HepG2 (cell line): ENCODE data around the gene GDF15. TPM values are rescaled to one million over a fixed set of nuclear protein-coding genes. Genes with fewer than 3 reads are reported as not detected.

Experiments
- ATAC-seq: fragments of 200-7000 bp; cut with Tn5 transposase; 3 replicates; pipeline ENCODE4 v1.9.1; 2020; ENCODE audit warnings: mild to moderate bottlenecking, moderate library complexity
- BruUV-seq: library from RNA; stranded (reverse); fragments of 400-500 nt; replicated peaks from 2 replicates; lab custom pipeline; 2021; lab: Mats Ljungman, UMichigan
- CTCF ChIA-PET: fragments of 300-600 bp; formaldehyde crosslinking; extraction: SDS; loops from one replicate; lab custom pipeline; 2021; ENCODE audit warnings: low total read pairs, inconsistent platforms, low intra/inter-chr PET ratio; lab: Yijun Ruan, JAX
- POLR2A ChIA-PET: fragments of 350-600 bp; sonication (Branson Sonifier 250); formaldehyde crosslinking; loops from one replicate; lab custom pipeline; 2020; ENCODE audit warnings: antibody characterized with exemption, inconsistent platforms; lab: Yijun Ruan, JAX
- DNase-seq: peaks from one replicate; pipeline ENCODE4 v3.0.0-alpha.2; 2015; ENCODE audit warnings: low spot score
- FAIRE-seq: peaks from 3 replicates; lab custom pipeline; 2011; peaks lifted over from hg19 to GRCh38; lab: Jason Lieb, UNC
- H2AFZ ChIP-seq: one replicate; pipeline ENCODE4 v1.6.1; 2011; ENCODE audit warnings: low read length, inconsistent platforms
- H3K27ac ChIP-seq: fragments of 300-600 bp; 3 replicates; pipeline ENCODE4 v1.8.0; 2011; ENCODE audit warnings: mixed run types, mild to moderate bottlenecking, mixed read lengths, low read length, inconsistent platforms; ENCODE audit not compliant: insufficient read depth; ENCODE audit errors: extremely low read length
- H3K27me3 ChIP-seq, 2 experiments: fragments of 200-600 bp in 1 of 2; 2 replicates in 1 of 2; 3 replicates in 1 of 2; pipeline versions ENCODE4 v1.6.0 to v1.8.0; 2011; ENCODE audit warnings: low read length in 2 of 2, mild to moderate bottlenecking in 2 of 2, moderate library complexity in 2 of 2, inconsistent platforms in 1 of 2; ENCODE audit not compliant: insufficient read depth in 2 of 2, control insufficient read depth in 1 of 2
- H3K36me3 ChIP-seq, 2 experiments: fragments of 200-600 bp in 1 of 2; replicated peaks in 1 of 2; 2 replicates in 1 of 2; 3 replicates in 1 of 2; pipeline versions ENCODE4 v1.5.1 to v1.8.0; 2011; ENCODE audit warnings: low read length in 2 of 2, inconsistent platforms in 1 of 2; ENCODE audit not compliant: insufficient read depth in 2 of 2, control insufficient read depth in 1 of 2
- H3K4me1 ChIP-seq: 2 replicates; pipeline ENCODE4 v1.5.1; 2012; ENCODE audit warnings: low read length, inconsistent platforms; ENCODE audit not compliant: insufficient read depth
- H3K4me2 ChIP-seq: 2 replicates; pipeline ENCODE4 v1.6.0; 2011; ENCODE audit warnings: low read depth, low read length, inconsistent platforms
- H3K4me3 ChIP-seq, 3 experiments: fragments of 200-600 bp in 1 of 3; sonication (generic), shearing (Covaris generic) in 1 of 3; replicated peaks in 1 of 3; 2 replicates each; pipeline ENCODE4 v1.5.1; 2011 to 2016; ENCODE audit warnings: low read length in 3 of 3, inconsistent platforms in 2 of 3, low read depth in 2 of 3, mild to moderate bottlenecking in 2 of 3, control low read depth in 1 of 3, mixed read lengths in 1 of 3; ENCODE audit not compliant: insufficient read depth in 1 of 3
- H3K79me2 ChIP-seq: one replicate; pipeline ENCODE4 v1.6.1; 2011; ENCODE audit warnings: low read length, inconsistent platforms; ENCODE audit not compliant: insufficient read depth
- H3K9ac ChIP-seq: 2 replicates; pipeline ENCODE4 v1.6.0; 2011; ENCODE audit warnings: mild to moderate bottlenecking, low read depth, low read length, inconsistent platforms; ENCODE audit not compliant: insufficient read depth
- H3K9me3 ChIP-seq: 2 replicates; pipeline ENCODE4 v1.5.1; 2012; ENCODE audit warnings: mild to moderate bottlenecking, low read length
- H4K20me1 ChIP-seq: 2 replicates; pipeline ENCODE4 v1.6.0; 2011; ENCODE audit warnings: inconsistent platforms, mild to moderate bottlenecking, low read length, moderate library complexity; ENCODE audit not compliant: insufficient read depth
- LCORL ChIP-seq, 2 experiments: fragments of 450-650 bp in 1 of 2; sonication (generic) in 1 of 2; formaldehyde crosslinking in 1 of 2; IDR thresholded peaks; 2 replicates each; pipeline versions ENCODE4 v1.5.0 to v1.6.1; 2017 to 2020; ENCODE audit warnings: antibody characterized with exemption in 1 of 2, missing genetic modification reagents in 1 of 2
- REL ChIP-seq: sonication (generic); formaldehyde crosslinking; conservative IDR thresholded peaks from 2 replicates; pipeline ENCODE4 v1.8.0; 2022; ENCODE audit warnings: mild to moderate bottlenecking, missing genetic modification reagents, moderate library complexity
- SP5 ChIP-seq: IDR thresholded peaks from 2 replicates; pipeline ENCODE4 v1.6.1; 2016; ENCODE audit warnings: low read depth, borderline replicate concordance
- TBL1XR1 ChIP-seq: fragments of 150-350 bp; IDR thresholded peaks from 2 replicates; pipeline ENCODE4 v1.6.1; 2014; ENCODE audit warnings: borderline replicate concordance, low read length; ENCODE audit not compliant: partially characterized antibody
- ZFP90 ChIP-seq: sonication (generic); formaldehyde crosslinking; IDR thresholded peaks from 2 replicates; pipeline ENCODE4 v1.8.0; 2022; ENCODE audit warnings: missing genetic modification reagents, mild to moderate bottlenecking, inconsistent platforms, borderline replicate concordance
- ZNF337 ChIP-seq: sonication (generic); formaldehyde crosslinking; IDR thresholded peaks from 2 replicates; pipeline ENCODE4 v1.5.1; 2020; ENCODE audit warnings: missing genetic modification reagents, low read depth, mild to moderate bottlenecking, borderline replicate concordance
- ZNF350 ChIP-seq: sonication (generic); formaldehyde crosslinking; IDR thresholded peaks from 2 replicates; pipeline ENCODE4 v1.4.0; 2020; ENCODE audit warnings: mild to moderate bottlenecking, low read depth, missing genetic modification reagents, borderline replicate concordance
- ZNF629 ChIP-seq: sonication (generic); formaldehyde crosslinking; conservative IDR thresholded peaks from 2 replicates; pipeline ENCODE4 v1.5.0; 2020; ENCODE audit warnings: missing genetic modification reagents
- ZNF772 ChIP-seq: sonication (generic); formaldehyde crosslinking; IDR thresholded peaks from 2 replicates; pipeline ENCODE4 v1.5.0; 2020; ENCODE audit warnings: mild to moderate bottlenecking, missing genetic modification reagents
- WGBS: methylation state at CpG from one replicate; pipeline ENCODE4 v1.1.6; 2017; ENCODE audit warnings: low lambda C conversion rate; 5-methylcytosine and 5-hydroxymethylcytosine counted together
- in situ Hi-C: cut with HindIII; loops from 2 replicates; pipeline ENCODE4 v1.10.0; 2017; ENCODE audit warnings: low pct_unique_long_range_greater_than_20kb; ENCODE audit not compliant: extremely low pct_ligation_motif_present
- intact Hi-C: fragments of 100-400 bp; cut with micrococcal nuclease; formaldehyde crosslinking; loops from one replicate; pipeline ENCODE4 v1.10.0; 2022; ENCODE audit not compliant: unreplicated experiment
- polyA plus RNA-seq, 8 experiments: library from polyadenylated mRNA; depleted of rRNA in 3 of 8; stranded (reverse) in 7 of 8; unstranded in 1 of 8; fragments of >200 nt; fragmentation: Illumina TruSeq in 4 of 8; extraction: Trizol in 4 of 8; gene quantifications; 2 replicates each; pipeline versions ENCODE4 v1.2.1 to v1.2.3, GENCODE V29; 2011 to 2016; ENCODE audit warnings: low read depth in 4 of 8, missing spikeins in 1 of 8, mixed read lengths in 1 of 8; ENCODE audit not compliant: insufficient read depth in 1 of 8
- total RNA-seq, 5 experiments: library from RNA; depleted of rRNA; stranded (reverse); fragments of >200 nt; fragmentation: Illumina TruSeq; extraction: Trizol; gene quantifications; 2 replicates each; pipeline ENCODE4 v1.2.3, GENCODE V29; 2016; ENCODE audit warnings: low read depth in 1 of 5
- TF ChIP-seq, protein P1 (sequence below): IDR thresholded peaks from 2 replicates; pipeline ENCODE4 v1.6.1; 2018; ENCODE audit warnings: missing genetic modification reagents, mild to moderate bottlenecking, missing compliant biosample characterization
- TF ChIP-seq, protein P2 (sequence below): sonication (generic); formaldehyde crosslinking; IDR thresholded peaks from 2 replicates; pipeline ENCODE4 v1.8.1; 2022; ENCODE audit warnings: mild to moderate bottlenecking, missing genetic modification reagents

GDF15 gene
- total and polyA plus RNA-seq, 2 of the 13 experiments (the other 11 are each of a cell fraction or from before 2014, with no cell fraction given): 146 to 422 TPM

DNA sequence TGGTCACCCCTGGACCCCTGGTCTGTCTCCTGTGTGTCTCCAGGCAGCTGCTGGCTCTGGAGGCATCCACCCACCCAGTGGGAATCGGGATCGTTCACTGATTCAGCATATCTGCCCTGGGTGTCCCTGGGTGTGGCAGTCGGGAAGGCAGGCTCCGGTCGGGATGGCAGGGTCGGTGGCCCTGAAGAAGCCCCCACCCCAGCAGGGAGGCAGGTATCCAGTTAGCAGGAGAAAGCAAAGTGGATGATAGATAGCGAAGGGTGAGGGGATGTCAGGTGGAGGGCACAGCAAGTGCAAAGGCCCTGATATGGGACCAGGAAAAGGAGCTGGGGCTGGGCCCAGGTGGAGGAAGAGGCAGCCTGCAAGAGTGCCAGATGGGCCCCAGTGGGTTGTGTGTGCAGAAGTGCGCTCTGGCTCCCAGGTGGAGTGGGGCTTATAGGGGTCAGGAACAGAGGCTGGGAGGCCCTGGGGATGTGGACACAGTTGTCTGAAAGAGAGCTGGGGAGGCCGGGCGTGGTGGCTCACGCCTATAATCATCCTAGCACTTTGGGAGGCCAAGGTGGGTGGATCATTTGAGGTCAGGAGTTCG lies 35.5 kb downstream of the GDF15 start (continued):
- TF ChIP-seq, protein P1, sequence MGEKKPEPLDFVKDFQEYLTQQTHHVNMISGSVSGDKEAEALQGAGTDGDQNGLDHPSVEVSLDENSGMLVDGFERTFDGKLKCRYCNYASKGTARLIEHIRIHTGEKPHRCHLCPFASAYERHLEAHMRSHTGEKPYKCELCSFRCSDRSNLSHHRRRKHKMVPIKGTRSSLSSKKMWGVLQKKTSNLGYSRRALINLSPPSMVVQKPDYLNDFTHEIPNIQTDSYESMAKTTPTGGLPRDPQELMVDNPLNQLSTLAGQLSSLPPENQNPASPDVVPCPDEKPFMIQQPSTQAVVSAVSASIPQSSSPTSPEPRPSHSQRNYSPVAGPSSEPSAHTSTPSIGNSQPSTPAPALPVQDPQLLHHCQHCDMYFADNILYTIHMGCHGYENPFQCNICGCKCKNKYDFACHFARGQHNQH (CRISPR knock-in tag): no peak
- TF ChIP-seq, protein P2, sequence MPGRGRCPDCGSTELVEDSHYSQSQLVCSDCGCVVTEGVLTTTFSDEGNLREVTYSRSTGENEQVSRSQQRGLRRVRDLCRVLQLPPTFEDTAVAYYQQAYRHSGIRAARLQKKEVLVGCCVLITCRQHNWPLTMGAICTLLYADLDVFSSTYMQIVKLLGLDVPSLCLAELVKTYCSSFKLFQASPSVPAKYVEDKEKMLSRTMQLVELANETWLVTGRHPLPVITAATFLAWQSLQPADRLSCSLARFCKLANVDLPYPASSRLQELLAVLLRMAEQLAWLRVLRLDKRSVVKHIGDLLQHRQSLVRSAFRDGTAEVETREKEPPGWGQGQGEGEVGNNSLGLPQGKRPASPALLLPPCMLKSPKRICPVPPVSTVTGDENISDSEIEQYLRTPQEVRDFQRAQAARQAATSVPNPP (CRISPR knock-in tag): no peak
- TF ChIP-seq LCORL (IDR thresholded peaks at IDR 0.05): no peak
- TF ChIP-seq LCORL (CRISPR knock-in tag; IDR thresholded peaks at IDR 0.05): no peak
- TF ChIP-seq, all 625 proteins: peak for 0

DNA sequence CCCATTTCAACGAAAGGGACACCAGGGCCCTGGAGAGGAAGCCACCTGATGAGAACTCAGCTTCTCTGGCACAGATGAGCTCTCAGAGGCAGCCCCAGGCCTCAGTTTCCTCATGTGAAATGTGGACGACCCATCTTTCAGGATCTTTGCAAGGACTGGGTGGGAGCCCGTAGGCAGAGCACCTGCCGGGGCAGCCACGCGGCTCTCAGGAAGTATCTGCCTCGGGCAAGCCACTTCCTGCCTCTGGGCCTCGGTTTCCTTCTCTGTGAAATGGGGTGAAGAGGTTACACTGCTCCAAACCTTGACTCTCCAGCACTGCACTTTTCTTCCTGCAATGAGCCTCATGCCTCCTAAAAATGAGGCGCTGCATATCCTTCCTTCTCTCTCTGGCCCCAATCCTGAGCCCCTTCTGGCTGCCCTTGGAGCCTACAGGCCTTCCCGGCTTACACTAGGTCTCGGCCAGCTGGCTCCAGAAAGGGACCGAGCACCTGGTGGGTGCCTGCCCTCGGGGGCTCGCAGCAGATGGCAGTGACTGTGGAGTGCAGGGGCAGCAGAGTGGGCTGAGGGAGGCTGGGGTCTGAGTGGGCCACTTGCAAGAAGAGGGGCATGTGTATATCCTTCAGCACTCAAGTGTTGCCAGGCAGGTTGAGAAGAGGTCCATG lies 36.7 kb downstream of the GDF15 start:
- Histone ChIP-seq H3K9ac (no peak overlapping the region), H3K4me3 (no peak overlapping the region), H3K9me3 (no peaks in the 10 kb centered on the region), H3K4me1 (peaks cover 32% of the 10 kb centered on the region), H3K27me3 (no peaks in the 10 kb centered on the region), H3K27ac (no peak overlapping the region), H3K79me2 (peaks cover 31% of the 10 kb centered on the region), H3K4me2 (no peak overlapping the region), H2AFZ (no peak overlapping the region), H4K20me1 (peaks cover 8% of the 10 kb centered on the region; the same call in 1 of the 2 replicates), H3K36me3 (0 out of 5 replicates have a peak, but pooled peaks cover 0 to 3% of the 10 kb centered on the region in 2 experiments)
- ChIA-PET POLR2A (no interaction called here), CTCF (no interaction called here)
- WGBS: 95% methylated on average over 8 of the region's 14 CpGs
- FAIRE-seq: no peak
- ATAC-seq: no peak
- intact Hi-C loops (no loop called here), in situ Hi-C loops (no loop called here)
- DNase-seq: no peak
- TF ChIP-seq ZFP90 (CRISPR knock-in tag) (no peak), TBL1XR1 (no peak), SP5 (CRISPR knock-in tag) (no peak), REL (CRISPR knock-in tag) (no peak), ZNF772 (CRISPR knock-in tag) (no peak), ZNF629 (peak; percentile 83), ZNF350 (CRISPR knock-in tag) (no peak), ZNF337 (CRISPR knock-in tag) (no peak)
- no TSS peak for BruUV-seq
